Heart left ventricle (tissue), 16 donors: ENCODE measurements around the gene TUBGCP5. TPM values are rescaled to one million over a fixed set of nuclear protein-coding genes. Genes with fewer than 3 reads are reported as not detected.

Experiments used
- ATAC-seq, 4 donors: fragments of 200-7000 bp; cut with Tn5 transposase; one replicate each; pipeline ENCODE4 v1.9.1; 2020 to 2022; ENCODE audit warnings: moderate library complexity in 4 of 4, mild to moderate bottlenecking in 3 of 4, moderate number of reproducible peaks in 1 of 4
- DNase-seq, 5 donors: peaks; one replicate each; pipeline ENCODE4 v3.0.0-alpha.2; 2020
- H3K27ac ChIP-seq, 12 donors: fragments of 200-600 bp; sonication (generic) in 4 of 12; one replicate each; pipeline versions ENCODE4 v1.5.0 to v1.8.0; 2016 to 2022; ENCODE audit warnings: mild to moderate bottlenecking in 2 of 12
- H3K27me3 ChIP-seq, 9 donors: fragments of 200-600 bp; sonication (generic) in 2 of 9; one replicate each; pipeline versions ENCODE4 v1.5.1 to v1.8.0; 2016 to 2022; ENCODE audit warnings: mild to moderate bottlenecking in 3 of 9
- H3K36me3 ChIP-seq, 9 donors: fragments of 200-600 bp; sonication (generic) in 2 of 9; one replicate each; pipeline versions ENCODE4 v1.5.0 to v1.8.0; 2018 to 2022; ENCODE audit warnings: mild to moderate bottlenecking in 2 of 9
- H3K4me1 ChIP-seq, 12 donors: fragments of 200-600 bp; sonication (generic) in 4 of 12; one replicate each; pipeline versions ENCODE4 v1.5.0 to v1.8.0; 2016 to 2022; ENCODE audit warnings: mild to moderate bottlenecking in 3 of 12
- H3K4me3 ChIP-seq, 12 donors: fragments of 200-600 bp; sonication (generic) in 4 of 12; one replicate each; pipeline versions ENCODE4 v1.5.0 to v1.8.0; 2017 to 2022; ENCODE audit warnings: mild to moderate bottlenecking in 9 of 12, moderate library complexity in 4 of 12
- H3K9me3 ChIP-seq, 12 donors: fragments of 200-600 bp; sonication (generic) in 4 of 12; one replicate each; pipeline versions ENCODE4 v1.5.0 to v1.8.0; 2016 to 2022; ENCODE audit warnings: mild to moderate bottlenecking in 1 of 12
- POLR2A ChIP-seq, 2 donors: fragments of 450-650 bp; IDR thresholded peaks; one replicate each; pipeline ENCODE4 v1.6.1; 2017; ENCODE audit warnings: antibody characterized with exemption in 2 of 2, mild to moderate bottlenecking in 2 of 2, moderate library complexity in 2 of 2
- WGBS, 4 donors: extraction: QIAGEN DNeasy Blood & Tissue Kit in 2 of 4; methylation state at CpG; one replicate each; pipeline versions ENCODE4 v1.1.5 to v1.1.7; 2013 to 2018; 5-methylcytosine and 5-hydroxymethylcytosine counted together
- intact Hi-C, 10 donors: fragments of 100-400 bp; cut with DNase I; formaldehyde crosslinking; loops; one replicate each; pipeline versions ENCODE4 v1.11.1 to v1.14.2; 2022
- polyA plus RNA-seq, 2 donors: library from polyadenylated mRNA; stranded (reverse); fragments of 200-250 nt; gene quantifications; one replicate each; pipeline ENCODE4 v1.2.3, GENCODE V29; 2013
- total RNA-seq, 9 donors: library from RNA; depleted of rRNA in 2 of 9; stranded (reverse); fragments of >200 nt in 2 of 9; fragmentation: NEBNext Ultra II Directional in 3 of 9; extraction: Animal tissue kit (Norgen Biotek cat#: 25700) in 3 of 9; gene quantifications; one replicate each; pipeline versions ENCODE4 v1.1.0 to v1.2.4, GENCODE V29; 2016 to 2023
- TF ChIP-seq, protein P1 (sequence below), 12 donors: fragments of 200-600 bp; sonication (generic) in 4 of 12; IDR thresholded peaks; one replicate each; pipeline versions ENCODE4 v1.5.0 to v1.8.0; 2018 to 2022; ENCODE audit warnings: antibody characterized with exemption in 12 of 12, mild to moderate bottlenecking in 5 of 12
- donor health status: ischemic (EF 13 %, LVEDD 7.1; RV severe dilation, severe dysfunction).
- donor health status: healthy with polysubstance abuse.
- donor health status: DM: no; HTN: yes; CAD: no.
- donor health status: DM: no; HTN: no; CAD: no.
- donor health status: ischemic (EF 25% LVEDD 6.9; RV normal size, moderate dysfunction).
- donor health status: ischemic (EF 25% LVEDD 5.7; RV mildly dilated, moderate dysfunction).
- donor health status: healthy.
- donor health status: DM: yes; HTN: yes; CAD: no.
- donor health status: ischemic (EF 35%, LVEDD 5.7; RV mildly dilated, moderate dysfunction).
- donor health status: nonischemic (EF 11% LVEDD 7.7; RV severe dilation, severe dysfunction).
- donor health status: DM: yes; HTN: yes; CAD: no.
- donor health status: PGD.
- donor health status: ischemic (EF 29% LVEDD 5.4; RV normal size, mild dysfunction).
- donor health status: nonischemic (EF 23%, LVEDD 6.1; RV moderate dilation, normal function).

TUBGCP5 gene
- total and polyA plus RNA-seq, 11 donors, result 4.7 to 14.7 (median 13.0) TPM

DNA sequence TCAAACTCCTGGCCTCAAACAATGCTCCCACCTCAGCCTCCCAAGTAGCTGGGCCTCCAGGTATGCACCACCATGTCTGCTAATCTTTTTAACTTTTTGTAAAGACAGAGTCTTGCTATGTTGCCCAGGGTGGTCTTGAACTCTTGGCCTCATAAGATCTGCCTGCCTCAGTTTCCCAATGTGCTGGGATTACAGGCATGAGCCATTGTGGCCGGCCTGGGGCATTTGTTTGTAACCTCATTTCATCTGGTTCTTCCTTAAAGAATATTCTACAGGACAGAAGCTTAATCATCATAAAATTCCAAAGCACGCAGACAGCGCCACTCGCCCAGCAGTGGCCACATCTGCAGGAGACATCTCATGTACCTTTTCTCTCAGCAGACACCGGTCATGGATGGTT, 35.6 kb downstream of the TUBGCP5 start:
- no peak for DNase-seq
- no peak overlapping the region for H3K4me3 ChIP-seq
- H3K27me3 ChIP-seq, result no peaks in the 10 kb centered on the region
- no peaks in the 10 kb centered on the region for H3K9me3 ChIP-seq
- intact Hi-C loops, result no loop called here
- H3K27ac ChIP-seq, result no peak overlapping the region
- no peak for ATAC-seq
- 96 to 99% (median 96%) methylated on average over 5 of the region's 5 CpGs for WGBS, 4 donors
- TF ChIP-seq, protein P1, sequence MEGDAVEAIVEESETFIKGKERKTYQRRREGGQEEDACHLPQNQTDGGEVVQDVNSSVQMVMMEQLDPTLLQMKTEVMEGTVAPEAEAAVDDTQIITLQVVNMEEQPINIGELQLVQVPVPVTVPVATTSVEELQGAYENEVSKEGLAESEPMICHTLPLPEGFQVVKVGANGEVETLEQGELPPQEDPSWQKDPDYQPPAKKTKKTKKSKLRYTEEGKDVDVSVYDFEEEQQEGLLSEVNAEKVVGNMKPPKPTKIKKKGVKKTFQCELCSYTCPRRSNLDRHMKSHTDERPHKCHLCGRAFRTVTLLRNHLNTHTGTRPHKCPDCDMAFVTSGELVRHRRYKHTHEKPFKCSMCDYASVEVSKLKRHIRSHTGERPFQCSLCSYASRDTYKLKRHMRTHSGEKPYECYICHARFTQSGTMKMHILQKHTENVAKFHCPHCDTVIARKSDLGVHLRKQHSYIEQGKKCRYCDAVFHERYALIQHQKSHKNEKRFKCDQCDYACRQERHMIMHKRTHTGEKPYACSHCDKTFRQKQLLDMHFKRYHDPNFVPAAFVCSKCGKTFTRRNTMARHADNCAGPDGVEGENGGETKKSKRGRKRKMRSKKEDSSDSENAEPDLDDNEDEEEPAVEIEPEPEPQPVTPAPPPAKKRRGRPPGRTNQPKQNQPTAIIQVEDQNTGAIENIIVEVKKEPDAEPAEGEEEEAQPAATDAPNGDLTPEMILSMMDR (IDR thresholded peaks at IDR 0.05), result no peak
- no peak for TF ChIP-seq POLR2A (IDR thresholded peaks at IDR 0.05)
- no peaks in the 10 kb centered on the region for H3K4me1 ChIP-seq
- H3K36me3 ChIP-seq, result peaks cover 0 to 99% (median 89%) of the 10 kb centered on the region in 9 donors

DNA sequence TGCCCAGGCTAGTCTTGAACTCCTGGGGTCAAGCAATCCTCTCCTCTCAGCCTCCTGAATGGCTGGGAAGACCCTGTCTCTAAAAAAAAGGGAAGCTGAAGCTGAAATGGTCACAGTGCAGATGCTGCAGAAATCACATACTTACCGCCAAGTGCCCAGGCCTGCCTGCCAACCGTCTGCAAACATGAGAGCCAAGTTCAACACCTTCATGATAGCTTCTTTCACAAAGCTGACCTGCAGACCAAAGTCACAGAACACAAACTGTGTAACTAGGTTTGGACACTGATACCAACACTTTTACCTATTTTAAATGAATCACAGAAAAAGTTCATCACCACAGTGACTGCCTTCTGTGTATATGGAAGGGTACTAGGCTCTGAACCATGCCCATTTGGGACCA, 36.4 kb downstream of the TUBGCP5 start:
- Histone ChIP-seq H3K4me1 (no peaks in the 10 kb centered on the region), H3K27me3 (no peaks in the 10 kb centered on the region), H3K9me3 (no peaks in the 10 kb centered on the region), H3K27ac (no peak overlapping the region), H3K36me3 (peaks cover 0 to 99% (median 87%) of the 10 kb centered on the region in 9 donors), H3K4me3 (no peak overlapping the region)
- 42 to 76% (median 59%) methylated on average over 2 of the region's 2 CpGs for WGBS, 4 donors
- peak in 1 of 5 donors; percentile 37 for DNase-seq
- no peak for TF ChIP-seq POLR2A (IDR thresholded peaks at IDR 0.05)
- TF ChIP-seq, protein P1 (IDR thresholded peaks at IDR 0.05), result no peak
- peak in 3 of 4 donors; percentile 44 to 62 (median 47) for ATAC-seq
- intact Hi-C loops, result no loop called here

DNA sequence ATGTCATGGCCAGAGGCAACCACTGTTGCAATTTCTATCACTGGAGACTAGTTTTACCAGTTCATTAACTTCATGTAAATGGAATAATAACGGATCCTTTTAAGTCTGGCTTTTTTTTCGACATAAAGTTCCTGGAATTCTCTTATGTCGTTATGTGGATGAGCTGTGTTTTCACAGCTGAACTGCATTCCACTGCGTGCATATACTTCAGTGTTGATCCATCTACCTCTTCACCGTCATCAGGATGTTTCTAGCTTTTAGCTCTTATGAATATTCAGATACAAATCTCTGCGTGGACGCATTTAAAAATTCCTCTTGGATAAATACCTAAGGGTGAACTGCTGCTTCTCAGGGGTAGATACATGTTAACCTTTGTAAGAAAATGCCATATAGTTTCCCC, 43.6 kb downstream of the TUBGCP5 start:
- intact Hi-C loops, result no loop called here
- 92 to 96% (median 92%) methylated on average over 7 of the region's 7 CpGs for WGBS, 4 donors
- DNase-seq (no peak), ATAC-seq (no peak)
- Histone ChIP-seq H3K36me3 (peaks cover 0 to 71% (median 56%) of the 10 kb centered on the region in 9 donors), H3K4me3 (no peak overlapping the region), H3K4me1 (no peaks in the 10 kb centered on the region), H3K27me3 (no peaks in the 10 kb centered on the region), H3K9me3 (no peaks in the 10 kb centered on the region), H3K27ac (no peak overlapping the region)
- TF ChIP-seq POLR2A (IDR thresholded peaks at IDR 0.05), result no peak
- TF ChIP-seq, protein P1 (IDR thresholded peaks at IDR 0.05), result no peak

DNA sequence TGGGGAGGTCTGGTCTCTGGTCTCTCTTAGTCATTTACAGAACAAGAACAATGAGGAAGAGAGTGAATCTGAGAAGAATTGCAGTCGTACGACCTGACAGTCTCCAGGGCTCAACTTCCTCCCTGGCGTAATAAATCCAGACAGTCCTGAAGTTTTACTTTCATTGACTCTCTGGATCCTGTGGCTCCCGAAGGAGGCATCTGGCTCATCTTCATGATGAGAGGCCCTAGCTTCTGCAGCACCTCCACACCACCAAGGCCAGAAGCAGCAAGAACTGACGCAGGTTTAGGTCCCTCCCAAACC, 47.4 kb downstream of the TUBGCP5 start:
- intact Hi-C loops, result no loop called here
- 79 to 90% (median 82%) methylated on average over 5 of the region's 5 CpGs for WGBS, 4 donors

More for the DNA sequence above, 47.4 kb downstream of the TUBGCP5 start:
- no peak overlapping the region for H3K4me3 ChIP-seq
- no peaks in the 10 kb centered on the region for H3K4me1 ChIP-seq
- TF ChIP-seq, protein P1 (IDR thresholded peaks at IDR 0.05), result no peak
- no peak for TF ChIP-seq POLR2A (IDR thresholded peaks at IDR 0.05)
- H3K27ac ChIP-seq, result no peak overlapping the region
- H3K36me3 ChIP-seq, result peaks cover 0 to 34% (median 26%) of the 10 kb centered on the region in 9 donors
- no peak for ATAC-seq
- no peak for DNase-seq
- H3K27me3 ChIP-seq, result no peaks in the 10 kb centered on the region
- H3K9me3 ChIP-seq, result no peaks in the 10 kb centered on the region
